K562 (cell line): Measurements from ENCODE around the gene LRMDA.

ENCODE experiments used
- HNRNPK ChIP-seq: fragments of 200-400 bp; formaldehyde crosslinking; IDR thresholded peaks from one replicate; pipeline ENCODE4 v1.6.1; 2018; ENCODE audit warnings: mild to moderate bottlenecking, low read depth, low read length; ENCODE audit not compliant: poor library complexity, severe bottlenecking
- JUN ChIP-seq, 2 experiments: sonication (generic) in 1 of 2; formaldehyde crosslinking in 1 of 2; IDR thresholded peaks; 2 replicates each; pipeline versions ENCODE4 v1.6.1 to v1.8.0; 2012 to 2022; ENCODE audit warnings: borderline replicate concordance in 2 of 2, mild to moderate bottlenecking in 2 of 2, improper control_type of control experiment in 1 of 2, low read depth in 1 of 2, low read length in 1 of 2, missing genetic modification reagents in 1 of 2
- JUNB ChIP-seq: fragments of 450-650 bp; formaldehyde crosslinking; conservative IDR thresholded peaks from 2 replicates; pipeline ENCODE4 v1.4.0; 2020; ENCODE audit warnings: mild to moderate bottlenecking
- MIER1 ChIP-seq: fragments of 450-650 bp; IDR thresholded peaks from 2 replicates; pipeline ENCODE4 v1.6.1; 2016; ENCODE audit warnings: antibody characterized with exemption, mild to moderate bottlenecking, low read depth
- PRMT5 ChIP-seq: sonication (generic); formaldehyde crosslinking; IDR thresholded peaks from 2 replicates; pipeline ENCODE4 v1.5.0; 2020; ENCODE audit warnings: missing genetic modification reagents
- ZNF354B ChIP-seq: fragments of 250-450 bp; sonication (Bioruptor Pico); IDR thresholded peaks from 2 replicates; pipeline ENCODE4 v1.4.0; 2020
- TF ChIP-seq, protein P1 (sequence below), 2 experiments: fragments of 150-350 bp in 1 of 2; IDR thresholded peaks; 2 replicates each; pipeline ENCODE4 v1.6.1; 2012 to 2016; ENCODE audit warnings: low read depth in 2 of 2, low read length in 2 of 2, mild to moderate bottlenecking in 1 of 2, moderate library complexity in 1 of 2
- TF ChIP-seq, protein P2 (sequence below), 3 experiments: IDR thresholded peaks in 2 of 3; conservative IDR thresholded peaks in 1 of 3; 2 replicates each; pipeline ENCODE4 v1.5.1; 2011 to 2012; ENCODE audit warnings: low read length in 3 of 3, mild to moderate bottlenecking in 3 of 3, control low read depth in 2 of 3, improper control_type of control experiment in 1 of 3, inconsistent platforms in 1 of 3, low read depth in 1 of 3, mixed read lengths in 1 of 3, moderate library complexity in 1 of 3; ENCODE audit not compliant: insufficient read depth in 2 of 3

DNA sequence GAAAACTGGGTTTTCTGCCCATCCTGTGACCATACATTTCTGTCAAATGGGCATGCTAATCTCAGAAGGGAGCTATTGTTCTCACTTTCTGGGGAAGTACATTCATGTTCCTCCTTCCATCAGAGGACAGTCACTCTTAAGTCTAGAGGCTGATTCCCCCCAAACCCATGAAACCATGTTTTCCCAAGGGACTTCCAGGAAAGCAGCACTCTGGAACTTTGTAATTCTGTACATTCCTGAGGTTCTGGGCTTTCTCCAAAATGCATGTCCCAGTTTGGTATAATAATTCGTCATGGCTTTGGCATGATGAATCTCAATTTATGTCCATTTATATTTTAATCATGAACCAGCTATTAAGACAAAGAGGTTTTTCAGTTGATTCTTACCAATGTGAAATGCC, 688.1 kb downstream of the LRMDA start:
- no peak for TF ChIP-seq PRMT5
- TF ChIP-seq, protein P1, sequence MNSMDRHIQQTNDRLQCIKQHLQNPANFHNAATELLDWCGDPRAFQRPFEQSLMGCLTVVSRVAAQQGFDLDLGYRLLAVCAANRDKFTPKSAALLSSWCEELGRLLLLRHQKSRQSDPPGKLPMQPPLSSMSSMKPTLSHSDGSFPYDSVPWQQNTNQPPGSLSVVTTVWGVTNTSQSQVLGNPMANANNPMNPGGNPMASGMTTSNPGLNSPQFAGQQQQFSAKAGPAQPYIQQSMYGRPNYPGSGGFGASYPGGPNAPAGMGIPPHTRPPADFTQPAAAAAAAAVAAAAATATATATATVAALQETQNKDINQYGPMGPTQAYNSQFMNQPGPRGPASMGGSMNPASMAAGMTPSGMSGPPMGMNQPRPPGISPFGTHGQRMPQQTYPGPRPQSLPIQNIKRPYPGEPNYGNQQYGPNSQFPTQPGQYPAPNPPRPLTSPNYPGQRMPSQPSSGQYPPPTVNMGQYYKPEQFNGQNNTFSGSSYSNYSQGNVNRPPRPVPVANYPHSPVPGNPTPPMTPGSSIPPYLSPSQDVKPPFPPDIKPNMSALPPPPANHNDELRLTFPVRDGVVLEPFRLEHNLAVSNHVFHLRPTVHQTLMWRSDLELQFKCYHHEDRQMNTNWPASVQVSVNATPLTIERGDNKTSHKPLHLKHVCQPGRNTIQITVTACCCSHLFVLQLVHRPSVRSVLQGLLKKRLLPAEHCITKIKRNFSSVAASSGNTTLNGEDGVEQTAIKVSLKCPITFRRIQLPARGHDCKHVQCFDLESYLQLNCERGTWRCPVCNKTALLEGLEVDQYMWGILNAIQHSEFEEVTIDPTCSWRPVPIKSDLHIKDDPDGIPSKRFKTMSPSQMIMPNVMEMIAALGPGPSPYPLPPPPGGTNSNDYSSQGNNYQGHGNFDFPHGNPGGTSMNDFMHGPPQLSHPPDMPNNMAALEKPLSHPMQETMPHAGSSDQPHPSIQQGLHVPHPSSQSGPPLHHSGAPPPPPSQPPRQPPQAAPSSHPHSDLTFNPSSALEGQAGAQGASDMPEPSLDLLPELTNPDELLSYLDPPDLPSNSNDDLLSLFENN (IDR thresholded peaks at IDR 0.05; ENCODE audit: low read depth in 2 of 2, low read length in 2 of 2) = no peak
- TF ChIP-seq HNRNPK = no peak
- no peak for TF ChIP-seq JUNB
- TF ChIP-seq MIER1 = no peak
- TF ChIP-seq, protein P2, sequence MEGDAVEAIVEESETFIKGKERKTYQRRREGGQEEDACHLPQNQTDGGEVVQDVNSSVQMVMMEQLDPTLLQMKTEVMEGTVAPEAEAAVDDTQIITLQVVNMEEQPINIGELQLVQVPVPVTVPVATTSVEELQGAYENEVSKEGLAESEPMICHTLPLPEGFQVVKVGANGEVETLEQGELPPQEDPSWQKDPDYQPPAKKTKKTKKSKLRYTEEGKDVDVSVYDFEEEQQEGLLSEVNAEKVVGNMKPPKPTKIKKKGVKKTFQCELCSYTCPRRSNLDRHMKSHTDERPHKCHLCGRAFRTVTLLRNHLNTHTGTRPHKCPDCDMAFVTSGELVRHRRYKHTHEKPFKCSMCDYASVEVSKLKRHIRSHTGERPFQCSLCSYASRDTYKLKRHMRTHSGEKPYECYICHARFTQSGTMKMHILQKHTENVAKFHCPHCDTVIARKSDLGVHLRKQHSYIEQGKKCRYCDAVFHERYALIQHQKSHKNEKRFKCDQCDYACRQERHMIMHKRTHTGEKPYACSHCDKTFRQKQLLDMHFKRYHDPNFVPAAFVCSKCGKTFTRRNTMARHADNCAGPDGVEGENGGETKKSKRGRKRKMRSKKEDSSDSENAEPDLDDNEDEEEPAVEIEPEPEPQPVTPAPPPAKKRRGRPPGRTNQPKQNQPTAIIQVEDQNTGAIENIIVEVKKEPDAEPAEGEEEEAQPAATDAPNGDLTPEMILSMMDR (IDR thresholded peaks at IDR 0.05 in 2 of 3, conservative IDR thresholded peaks at IDR 0.05 in 1 of 3; ENCODE audit: insufficient read depth in 2 of 3, low read depth in 1 of 3, low read length in 3 of 3) = no peak
- TF ChIP-seq ZNF354B (CRISPR knock-in tag) = no peak
- no peak for TF ChIP-seq JUN (IDR thresholded peaks at IDR 0.05; ENCODE audit: borderline replicate concordance, low read depth, low read length)
- no peak for TF ChIP-seq JUN (CRISPR knock-in tag; IDR thresholded peaks at IDR 0.05; ENCODE audit: borderline replicate concordance)
